ENCODE results near the gene AKR1A1.
A peak's percentile ranks its signal among the peaks of the same experiment; 100 is the strongest.
"Not testable (repeated sequence)": the region's sequence is repeated elsewhere in the genome, so short reads cannot be mapped to it uniquely, and the experiment has no call there.

The AKR1A1 gene

DNA sequence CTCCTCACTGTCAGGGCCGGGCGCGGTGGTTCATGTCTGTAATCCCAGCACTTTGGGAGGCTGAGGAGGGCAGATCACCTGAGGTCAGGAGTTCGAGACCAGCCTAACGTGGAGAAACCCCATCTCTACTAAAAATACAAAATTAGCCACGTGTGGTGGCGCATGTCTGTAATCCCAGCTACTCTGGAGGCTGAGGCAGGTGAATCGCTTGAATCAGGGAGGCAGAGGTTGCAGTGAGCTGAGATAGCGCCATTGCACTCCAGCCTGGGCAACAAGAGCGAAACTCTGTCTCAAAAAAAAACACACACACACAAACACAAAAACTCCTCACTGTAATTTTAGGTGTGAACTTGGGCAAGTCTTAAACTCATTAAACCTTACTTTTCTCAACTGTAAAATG lies 26.7 kb upstream of the AKR1A1 start:
- not testable (repeated sequence) for DNase-seq

- no peak for DNase-seq
These were observed 24.4 kb upstream of the AKR1A1 start for GRCh38 chr1:45526135-45526644.

DNA sequence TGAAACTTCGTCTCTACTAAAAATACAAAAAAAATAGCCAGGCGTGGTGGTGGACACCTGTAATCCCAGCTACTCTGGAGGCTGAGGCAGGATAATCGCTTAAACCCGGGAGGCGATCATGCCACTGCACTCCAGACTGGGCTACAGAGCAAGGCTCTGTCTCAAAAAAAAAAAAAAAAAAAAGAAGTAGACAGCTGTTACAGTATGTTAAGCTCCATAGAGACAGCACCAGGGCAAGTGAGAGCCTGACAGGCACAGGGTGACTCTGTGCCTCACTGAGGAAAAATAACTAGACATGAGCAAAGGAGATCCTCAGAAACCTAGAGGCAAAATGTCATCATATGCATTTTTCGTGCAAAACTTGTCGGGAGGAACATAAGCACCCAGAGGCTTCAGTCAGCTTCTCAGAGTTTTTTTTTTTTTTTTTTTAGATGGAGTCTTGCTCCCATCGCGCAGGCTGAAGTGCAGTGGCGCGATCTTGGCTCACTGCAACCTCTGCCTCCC lies 19.9 kb upstream of the AKR1A1 start:
- DNase-seq = no peak

- DNase-seq = no peak
These were observed 18.8 kb upstream of the AKR1A1 start for GRCh38 chr1:45531873-45532272.

- no peak for DNase-seq
These were observed 14.4 kb upstream of the AKR1A1 start for GRCh38 chr1:45535988-45536766.

DNA sequence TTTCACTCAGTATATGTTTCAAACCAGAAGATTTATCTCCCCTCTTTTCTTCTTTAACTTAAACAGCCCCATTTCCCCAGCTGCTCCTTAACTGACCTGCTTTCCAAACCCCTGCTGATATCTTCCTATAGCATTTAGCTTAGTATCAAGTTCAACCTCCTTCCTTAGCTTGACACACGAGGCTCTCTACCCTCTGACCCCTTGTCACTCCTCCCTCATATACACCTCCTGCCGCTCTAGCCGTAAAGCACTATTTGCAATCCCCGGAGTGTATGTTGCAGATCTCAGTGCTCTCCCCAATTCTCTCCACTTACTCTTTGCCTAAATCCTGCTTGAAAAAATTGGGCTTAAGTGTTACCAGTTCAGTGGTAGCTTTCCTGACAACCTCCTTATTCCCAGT lies 13.7 kb upstream of the AKR1A1 start:
- no peak for DNase-seq

DNA sequence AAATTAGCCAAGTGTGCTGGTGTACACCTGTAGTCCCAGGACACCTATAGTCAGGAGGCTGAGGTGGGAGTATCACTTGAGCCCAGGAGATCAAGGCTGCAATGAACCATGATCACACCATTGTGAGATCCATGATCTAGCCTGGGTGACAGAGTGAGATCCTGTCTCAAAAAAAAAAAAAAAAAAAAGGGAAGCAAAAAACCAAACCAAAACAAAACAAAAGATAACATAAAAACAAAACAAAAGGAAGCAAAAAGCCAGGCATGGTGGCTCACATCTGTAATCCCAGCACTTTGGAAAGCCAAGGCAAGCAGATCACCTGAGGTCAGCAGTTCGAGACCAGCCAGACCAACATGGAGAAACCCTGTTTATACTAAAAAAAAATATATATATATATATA lies 9.4 kb upstream of the AKR1A1 start:
- no peak for DNase-seq

- no peak for DNase-seq
These were observed 8.0 kb upstream of the AKR1A1 start for GRCh38 chr1:45542591-45542990.

GRCh38 chr1:45543581-45544417 lies 6.8 kb upstream of the AKR1A1 start:
- DNase-seq = no peak

- no peak for DNase-seq
These were observed 6.1 kb upstream of the AKR1A1 start for GRCh38 chr1:45544530-45544929.

GRCh38 chr1:45545019-45545493 lies 5.6 kb upstream of the AKR1A1 start:
- no peak for DNase-seq

DNA sequence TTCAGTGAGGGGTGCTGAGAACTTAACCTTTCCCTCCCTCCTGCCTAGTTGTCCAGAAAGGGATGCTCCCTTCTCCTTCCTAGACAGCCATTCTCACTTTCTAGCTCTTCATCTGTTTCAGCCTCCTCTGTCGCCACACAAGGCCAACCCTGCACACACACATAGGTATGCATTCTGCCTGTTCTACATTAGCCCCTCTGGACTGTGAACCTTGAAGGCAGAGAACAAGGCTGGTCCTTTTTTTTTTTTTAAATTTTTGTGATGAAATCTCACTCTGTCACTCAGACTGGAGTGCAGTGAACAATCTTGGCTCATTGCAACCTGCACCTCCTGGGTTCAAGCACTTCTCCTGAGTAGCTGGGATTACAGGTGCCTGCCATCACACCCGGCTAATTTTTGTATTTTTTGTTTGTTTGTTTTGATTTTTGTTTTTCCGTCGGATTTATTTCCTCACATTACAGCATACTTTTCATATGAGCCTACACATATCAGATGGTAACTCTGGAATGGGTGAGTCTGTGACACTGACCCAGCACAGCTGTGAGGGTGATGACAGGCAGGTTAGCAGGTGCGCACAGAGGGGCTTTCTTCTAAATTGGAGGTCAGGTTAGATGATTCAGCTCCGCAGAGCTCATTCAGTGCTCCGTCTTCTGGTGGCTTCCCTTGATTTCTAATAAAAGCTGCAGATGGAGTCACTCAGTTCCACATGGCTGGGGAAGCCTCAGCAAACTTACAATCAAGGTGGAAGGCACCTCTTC lies 4.9 kb upstream of the AKR1A1 start:
- no peak for DNase-seq

- DNase-seq = no peak
These were observed 1.1 kb downstream of the AKR1A1 start for GRCh38 chr1:45551684-45552083.

- no peak for DNase-seq
These were observed 1.7 kb downstream of the AKR1A1 start for GRCh38 chr1:45552331-45552730.

DNA sequence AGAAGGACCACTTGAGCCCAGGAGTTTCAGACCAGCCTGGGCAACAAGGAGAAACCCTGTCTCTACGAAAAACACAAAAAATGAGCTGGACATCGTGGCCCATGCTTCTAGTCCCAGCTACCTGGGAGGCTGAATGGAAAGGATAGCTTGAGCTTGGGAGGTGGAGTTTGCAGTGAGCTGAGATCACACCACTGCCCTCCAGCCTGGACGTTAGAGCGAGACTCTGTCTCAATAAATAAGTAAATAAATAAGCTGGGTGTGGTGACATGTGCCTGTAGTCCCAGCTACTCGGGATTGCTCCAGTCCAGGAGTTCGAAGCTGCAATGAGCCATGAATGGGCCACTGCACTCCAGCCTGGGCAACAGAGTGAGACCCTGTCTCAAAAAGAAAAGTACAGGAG lies 3.6 kb downstream of the AKR1A1 start:
- DNase-seq = no peak

- no peak for DNase-seq
These were observed 6.9 kb downstream of the AKR1A1 start for GRCh38 chr1:45557422-45557944.

DNA sequence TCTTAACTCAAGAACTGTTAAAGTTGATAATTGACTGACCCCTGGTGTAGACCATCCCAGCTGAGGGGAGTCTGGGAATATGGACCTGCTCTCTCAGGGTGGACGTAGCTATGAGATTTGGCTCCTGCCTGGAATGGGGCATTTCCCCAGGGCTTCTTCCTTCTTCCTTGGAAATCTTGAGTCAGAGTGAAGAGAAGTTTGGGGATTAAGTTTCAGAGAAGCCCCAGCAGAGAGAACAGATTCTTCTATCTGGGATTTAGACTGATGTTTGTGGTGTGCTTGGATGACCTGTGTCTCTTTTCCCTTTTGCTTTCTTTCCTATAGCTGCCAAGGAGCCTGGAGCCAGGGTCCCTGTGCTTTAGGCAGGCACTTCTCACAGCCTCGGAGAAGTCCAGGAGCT lies 13.2 kb downstream of the AKR1A1 start:
- no peak for DNase-seq

DNA sequence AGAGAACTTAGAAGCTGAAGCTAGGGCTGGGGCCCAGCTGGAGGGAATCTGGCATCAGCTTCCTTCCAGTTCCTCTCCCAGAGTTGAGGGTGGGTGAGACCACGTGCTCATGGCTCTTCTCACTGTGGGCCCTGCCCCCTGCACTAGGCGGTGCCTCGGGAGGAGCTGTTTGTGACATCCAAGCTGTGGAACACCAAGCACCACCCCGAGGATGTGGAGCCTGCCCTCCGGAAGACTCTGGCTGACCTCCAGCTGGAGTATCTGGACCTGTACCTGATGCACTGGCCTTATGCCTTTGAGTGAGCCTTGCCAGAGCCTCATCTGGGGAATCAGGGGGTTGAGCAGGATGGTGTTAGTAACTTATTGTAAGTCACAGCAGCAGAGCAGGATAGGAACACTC lies 16.1 kb downstream of the AKR1A1 start:
- DNase-seq = no peak

DNA sequence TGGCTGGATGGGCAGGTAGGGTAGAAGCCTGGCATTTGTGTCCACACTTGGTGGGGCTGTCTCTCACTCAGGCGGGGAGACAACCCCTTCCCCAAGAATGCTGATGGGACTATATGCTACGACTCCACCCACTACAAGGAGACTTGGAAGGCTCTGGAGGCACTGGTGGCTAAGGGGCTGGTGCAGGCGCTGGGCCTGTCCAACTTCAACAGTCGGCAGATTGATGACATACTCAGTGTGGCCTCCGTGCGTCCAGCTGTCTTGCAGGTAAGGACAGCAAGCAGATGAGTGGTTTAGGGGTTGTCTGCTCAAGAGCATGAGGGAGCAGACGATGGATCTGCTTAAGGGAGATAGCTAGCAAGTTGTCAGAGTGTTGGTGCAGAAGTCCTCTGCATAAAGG lies 17.3 kb downstream of the AKR1A1 start:
- no peak for DNase-seq

DNA sequence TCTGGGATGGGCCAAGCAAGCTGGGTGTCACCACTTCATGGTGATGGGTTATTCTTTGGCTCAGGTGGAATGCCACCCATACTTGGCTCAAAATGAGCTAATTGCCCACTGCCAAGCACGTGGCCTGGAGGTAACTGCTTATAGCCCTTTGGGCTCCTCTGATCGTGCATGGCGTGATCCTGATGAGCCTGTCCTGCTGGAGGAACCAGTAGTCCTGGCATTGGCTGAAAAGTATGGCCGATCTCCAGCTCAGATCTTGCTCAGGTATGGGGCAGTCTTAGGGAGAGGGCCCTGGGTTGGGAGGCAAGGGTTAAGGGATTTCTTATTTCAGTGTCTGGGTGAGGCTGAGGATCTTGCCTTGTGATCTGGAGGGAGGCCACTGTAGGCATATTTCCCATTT lies 17.8 kb downstream of the AKR1A1 start:
- DNase-seq = no peak

- DNase-seq = no peak
These were observed 18.9 kb downstream of the AKR1A1 start for GRCh38 chr1:45569571-45569961.

DNA sequence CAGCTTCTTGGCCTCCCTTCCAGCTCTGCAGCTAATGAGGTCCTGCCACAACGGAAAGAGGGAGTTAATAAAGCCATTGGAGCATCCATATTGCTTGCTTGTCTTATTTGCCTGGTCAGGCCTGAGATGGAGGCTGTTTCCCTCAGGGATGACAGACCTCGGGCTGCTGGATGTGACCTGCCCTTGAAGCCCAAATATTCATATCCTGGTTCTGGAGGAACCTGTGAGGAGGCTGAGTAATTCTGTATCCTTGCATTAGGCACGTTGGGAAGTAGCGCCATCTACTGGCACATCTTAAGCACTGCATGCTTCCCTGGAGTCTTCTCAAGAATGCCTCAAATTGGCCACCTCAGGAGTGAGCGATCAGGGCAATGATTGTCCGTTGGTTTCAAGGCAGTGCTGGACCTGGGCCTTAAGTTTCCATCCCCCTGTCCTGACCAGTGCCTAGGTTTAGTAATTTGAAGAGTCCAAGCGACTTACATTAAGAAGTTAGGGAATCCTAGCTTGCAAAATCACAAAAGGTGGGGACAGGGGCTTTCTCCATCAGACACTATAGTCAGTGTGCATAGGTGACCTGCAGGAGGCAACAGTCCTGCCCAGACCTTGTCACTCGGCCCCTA lies 19.4 kb downstream of the AKR1A1 start:
- peak; percentile 13 to 70 for DNase-seq

Measured in NCI-H1930 (cell line).